HEK293T (cell line): ENCODE measurements around the gene AMFR.

Source experiments
- ARNT ChIP-seq: fragments of 450-650 bp; IDR thresholded peaks from 2 replicates; pipeline ENCODE4 v1.6.1; 2017; ENCODE audit warnings: mild to moderate bottlenecking
- BHLHE40 ChIP-seq: fragments of 450-650 bp; IDR thresholded peaks from 2 replicates; pipeline ENCODE4 v1.6.1; 2016; ENCODE audit warnings: mild to moderate bottlenecking, moderate library complexity, borderline replicate concordance
- CTBP1 ChIP-seq: fragments of 450-650 bp; IDR thresholded peaks from 2 replicates; pipeline ENCODE4 v1.6.1; 2016; ENCODE audit warnings: borderline replicate concordance
- FOXK2 ChIP-seq: fragments of 450-650 bp; IDR thresholded peaks from 2 replicates; pipeline ENCODE4 v1.6.1; 2016; ENCODE audit warnings: mild to moderate bottlenecking
- FOXM1 ChIP-seq: fragments of 450-650 bp; IDR thresholded peaks from 2 replicates; pipeline ENCODE4 v1.6.1; 2017; ENCODE audit warnings: mild to moderate bottlenecking, borderline replicate concordance
- LEF1 ChIP-seq: fragments of 450-650 bp; IDR thresholded peaks from 2 replicates; pipeline ENCODE4 v1.6.1; 2017; ENCODE audit warnings: mild to moderate bottlenecking, borderline replicate concordance
- SP1 ChIP-seq: fragments of 450-650 bp; IDR thresholded peaks from 2 replicates; pipeline ENCODE4 v1.6.1; 2017
- TARDBP ChIP-seq: fragments of 450-650 bp; IDR thresholded peaks from 2 replicates; pipeline ENCODE4 v1.6.1; 2016
- ZNF384 ChIP-seq: fragments of 450-650 bp; IDR thresholded peaks from 2 replicates; pipeline ENCODE4 v1.6.1; 2016

DNA sequence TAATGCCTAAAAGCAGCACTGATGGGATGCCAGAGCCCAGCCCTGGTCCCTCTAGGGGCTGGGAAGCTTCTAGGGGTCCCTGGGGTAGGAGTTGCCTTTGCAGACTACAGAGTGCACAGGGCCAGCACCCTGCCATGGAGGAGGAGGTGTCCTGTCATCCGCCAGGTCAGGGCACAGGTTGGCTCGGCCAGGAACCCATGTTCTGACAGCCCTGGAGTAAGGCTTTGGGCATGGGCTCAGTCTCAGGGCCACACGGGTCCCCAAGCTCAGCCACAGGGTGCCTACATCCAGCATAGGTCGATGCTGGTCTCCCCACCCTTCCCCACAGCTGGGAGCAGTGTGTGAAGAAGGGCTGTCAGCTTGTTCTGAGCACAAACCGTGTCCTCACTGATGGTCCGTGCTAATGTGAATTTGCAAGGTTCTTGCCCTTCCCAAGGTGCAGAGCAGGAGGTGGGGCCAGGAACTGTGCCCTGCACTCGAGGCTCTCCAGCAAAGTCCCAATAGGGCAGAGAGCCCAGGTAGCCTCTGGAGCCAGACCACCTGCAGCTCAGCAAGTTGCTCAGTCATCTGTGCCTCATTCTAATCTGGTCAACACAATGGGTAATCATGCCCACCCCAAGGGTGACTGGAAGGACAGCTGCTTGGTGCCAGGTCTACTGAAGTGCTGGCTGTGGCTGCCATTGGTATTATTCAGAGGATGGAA lies 72.8 kb downstream of the AMFR start:
- TF ChIP-seq SP1 (no peak), BHLHE40 (no peak), ARNT (no peak), FOXM1 (no peak), CTBP1 (no peak), ZNF384 (no peak), TARDBP (no peak), LEF1 (no peak), FOXK2 (no peak)
